ENCODE measurements around the gene SUN1. TPM values are rescaled to one million over a fixed set of nuclear protein-coding genes. Genes with fewer than 3 reads are reported as not detected.

The SUN1 gene, protein sequence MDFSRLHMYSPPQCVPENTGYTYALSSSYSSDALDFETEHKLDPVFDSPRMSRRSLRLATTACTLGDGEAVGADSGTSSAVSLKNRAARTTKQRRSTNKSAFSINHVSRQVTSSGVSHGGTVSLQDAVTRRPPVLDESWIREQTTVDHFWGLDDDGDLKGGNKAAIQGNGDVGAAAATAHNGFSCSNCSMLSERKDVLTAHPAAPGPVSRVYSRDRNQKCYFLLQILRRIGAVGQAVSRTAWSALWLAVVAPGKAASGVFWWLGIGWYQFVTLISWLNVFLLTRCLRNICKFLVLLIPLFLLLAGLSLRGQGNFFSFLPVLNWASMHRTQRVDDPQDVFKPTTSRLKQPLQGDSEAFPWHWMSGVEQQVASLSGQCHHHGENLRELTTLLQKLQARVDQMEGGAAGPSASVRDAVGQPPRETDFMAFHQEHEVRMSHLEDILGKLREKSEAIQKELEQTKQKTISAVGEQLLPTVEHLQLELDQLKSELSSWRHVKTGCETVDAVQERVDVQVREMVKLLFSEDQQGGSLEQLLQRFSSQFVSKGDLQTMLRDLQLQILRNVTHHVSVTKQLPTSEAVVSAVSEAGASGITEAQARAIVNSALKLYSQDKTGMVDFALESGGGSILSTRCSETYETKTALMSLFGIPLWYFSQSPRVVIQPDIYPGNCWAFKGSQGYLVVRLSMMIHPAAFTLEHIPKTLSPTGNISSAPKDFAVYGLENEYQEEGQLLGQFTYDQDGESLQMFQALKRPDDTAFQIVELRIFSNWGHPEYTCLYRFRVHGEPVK
- 68.3 and 97.2 TPM in 2 replicates for total RNA-seq

DNA sequence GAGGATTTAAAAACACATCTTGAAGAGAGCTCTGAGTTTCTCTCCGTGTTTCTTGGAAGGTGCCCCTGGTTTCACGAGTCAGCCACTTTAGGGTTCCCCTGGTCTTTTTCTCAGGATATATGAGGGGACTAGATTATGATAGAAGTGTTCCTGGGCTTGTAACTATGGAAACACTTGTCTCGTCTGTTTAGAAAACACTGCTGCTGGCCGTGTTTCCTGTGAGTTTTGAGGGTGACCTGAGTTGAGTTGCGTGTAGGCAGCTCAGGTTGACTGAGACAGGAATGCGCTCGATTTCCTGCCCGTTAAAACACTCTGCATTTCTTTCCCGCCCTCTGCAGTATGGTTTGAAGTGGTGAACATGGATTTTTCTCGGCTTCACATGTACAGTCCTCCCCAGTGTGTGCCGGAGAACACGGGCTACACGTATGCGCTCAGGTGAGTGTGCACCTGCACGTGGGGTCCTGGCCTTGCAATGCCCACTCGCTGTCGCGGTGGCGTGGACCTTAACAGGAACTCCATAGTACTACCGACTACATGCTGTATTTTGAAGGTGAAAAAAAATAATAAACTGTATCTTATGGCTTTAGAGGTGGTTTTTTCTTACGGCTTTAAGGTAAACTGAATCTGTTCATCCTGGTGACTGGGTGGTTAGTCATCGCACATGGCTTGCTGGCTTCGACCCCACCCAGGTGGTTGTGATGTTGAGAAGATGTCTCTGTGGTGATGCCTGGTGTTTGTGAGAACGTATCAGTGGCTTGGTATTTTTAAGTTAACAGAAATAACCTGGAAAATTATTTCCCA, at the start of gene SUN1:
SUN1 (plus strand) TSS at position 310 of the 801 bp plus-strand sequence; CDS start at position 359, 49 bp downstream.

DNA sequence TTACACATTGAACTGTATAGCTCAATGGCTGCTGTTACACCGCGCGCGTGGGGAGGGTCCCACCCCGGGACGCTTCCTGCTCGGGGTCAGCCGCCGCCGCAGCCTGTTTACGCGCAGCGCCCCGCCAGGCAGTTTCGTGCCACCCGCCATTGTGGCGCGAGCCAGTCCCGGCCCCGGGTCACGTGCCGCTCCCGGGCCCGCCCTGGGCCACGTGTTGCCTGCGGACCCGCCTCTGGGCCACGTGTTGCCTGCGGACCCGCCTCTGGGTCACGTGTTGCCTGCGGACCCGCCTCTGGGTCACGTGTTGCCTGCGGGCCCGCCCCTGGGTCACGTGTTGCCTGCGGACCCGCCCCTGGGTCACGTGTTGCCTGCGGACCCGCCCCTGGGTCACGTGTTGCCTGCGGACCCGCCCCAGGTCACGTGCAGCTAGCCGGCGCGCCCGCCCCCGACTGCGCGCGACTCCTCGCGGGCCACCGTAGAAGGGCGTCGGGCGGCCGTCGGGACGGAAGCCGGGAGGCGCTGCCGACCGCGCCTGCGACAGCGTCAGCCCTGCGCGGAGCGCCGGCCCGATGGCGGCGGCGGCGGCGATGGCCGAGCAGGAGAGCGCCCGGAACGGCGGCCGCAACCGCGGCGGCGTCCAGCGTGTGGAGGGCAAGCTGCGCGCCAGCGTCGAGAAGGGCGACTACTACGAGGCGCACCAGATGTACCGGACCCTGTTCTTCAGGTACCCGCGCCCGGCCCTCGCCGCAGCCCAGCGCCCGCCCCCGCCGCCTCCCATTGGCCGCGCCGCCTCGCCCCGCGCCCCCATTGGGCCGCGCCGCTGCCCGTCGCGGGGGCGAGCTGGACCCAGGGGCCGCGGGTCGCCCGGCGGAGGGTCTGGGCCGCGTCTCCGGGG, 44.0 kb downstream of the SUN1 start, which contains the start of gene GET4:
GET4 (plus strand) TSS at position 478 of the 895 bp plus-strand sequence; CDS start at position 570, 92 bp downstream.

Other genes with a start within 250 kb of the SUN1 start
- gene DNAAF5, start 105.8 kb upstream of the SUN1 start, total RNA-seq = 18.6 and 19.9 TPM in 2 replicates
- 16.2 and 16.3 TPM in 2 replicates for gene PRKAR1B, start 105.2 kb upstream of the SUN1 start, total RNA-seq
- 17.1 and 18.3 TPM in 2 replicates for gene GET4, start 44.1 kb downstream of the SUN1 start, total RNA-seq
- 5.8 and 9.0 TPM in 2 replicates for gene ADAP1, start 122.2 kb downstream of the SUN1 start, total RNA-seq
- 5.3 and 5.4 TPM in 2 replicates for gene COX19, start 143.1 kb downstream of the SUN1 start, total RNA-seq
- gene CYP2W1, start 150.7 kb downstream of the SUN1 start, total RNA-seq = 0.12 and 4.8 TPM in 2 replicates
- 5.4 and 18.6 TPM in 2 replicates for gene GPR146, start 212.1 kb downstream of the SUN1 start, total RNA-seq

All from pericardium fibroblast (primary cell).